Lower leg skin (tissue), 4 donors: ENCODE results near the gene CCL13. TPM values are rescaled to one million over a fixed set of nuclear protein-coding genes. Genes with fewer than 3 reads are reported as not detected.

ENCODE experiments used
- DNase-seq, 2 donors: peaks; one replicate each; pipeline ENCODE4 v3.0.0-alpha.2; 2019; ENCODE audit warnings: low spot score in 2 of 2
- H3K4me3 ChIP-seq: fragments of 200-600 bp; sonication (generic); 2 replicates; pipeline ENCODE4 v1.5.1; 2017; ENCODE audit warnings: mild to moderate bottlenecking, low read depth; ENCODE audit not compliant: poor library complexity, severe bottlenecking
- POLR2A ChIP-seq, 2 donors: fragments of 450-650 bp; IDR thresholded peaks; one replicate each; pipeline ENCODE4 v1.6.1; 2016 to 2017; ENCODE audit warnings: antibody characterized with exemption in 2 of 2, mild to moderate bottlenecking in 1 of 2, moderate library complexity in 1 of 2
- WGBS, 2 donors: methylation state at CpG; one replicate each; pipeline ENCODE4 v1.1.5; 2018; 5-methylcytosine and 5-hydroxymethylcytosine counted together
- intact Hi-C: fragments of 100-400 bp; cut with DNase I; formaldehyde crosslinking; loops from one replicate; pipeline ENCODE4 v1.15.0; 2023; ENCODE audit warnings: low total_unique reads
- total RNA-seq, 4 donors: library from RNA; depleted of rRNA; stranded (reverse); fragments of >200 nt; gene quantifications; one replicate each; pipeline ENCODE4 v1.1.0, GENCODE V29; 2016
- TF ChIP-seq, protein P1 (sequence below), 3 donors: fragments of 450-650 bp; IDR thresholded peaks; one replicate each; pipeline ENCODE4 v1.5.1; 2016; ENCODE audit warnings: antibody characterized with exemption in 3 of 3, mild to moderate bottlenecking in 3 of 3, moderate library complexity in 2 of 3

CCL13 gene
- total RNA-seq, 4 donors from 2014 or later, result 1.9 to 4.4 (median 1.9) TPM; not detected in 1

DNA sequence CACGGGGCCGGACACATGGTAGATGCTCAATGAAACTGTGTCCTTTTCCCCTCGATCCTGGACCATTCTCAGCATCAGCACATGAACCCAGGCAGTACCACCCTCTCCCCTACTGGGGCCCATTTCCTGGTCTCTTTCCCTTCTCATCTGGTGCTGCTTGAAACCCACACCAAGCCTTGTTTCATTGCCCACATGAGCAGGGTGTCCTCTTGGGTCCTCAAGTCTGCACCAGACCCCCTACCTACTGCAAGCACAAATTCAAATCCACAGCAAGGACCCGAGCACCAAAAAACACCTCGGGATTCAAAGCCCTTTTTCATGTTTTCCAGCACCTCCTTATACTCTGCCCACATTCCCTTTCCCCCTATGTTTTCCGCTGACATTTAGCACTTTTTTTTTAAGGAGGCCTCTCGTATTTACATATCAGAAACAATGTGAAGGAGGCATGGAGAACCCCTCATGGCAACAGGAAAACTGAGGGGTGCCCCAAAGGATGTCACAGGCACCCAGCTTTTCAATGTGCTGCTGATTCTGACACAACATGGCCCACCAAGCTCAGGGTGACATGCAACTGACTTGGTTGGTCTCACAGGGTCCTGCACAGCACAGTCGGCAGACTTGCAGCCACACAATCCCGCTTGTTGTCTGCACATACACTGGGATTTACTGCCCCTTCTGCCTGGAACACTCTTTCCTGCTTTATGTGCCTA is 11.4 kb downstream of the CCL13 start:
- intact Hi-C loops, result no loop called here
- TF ChIP-seq, protein P1, sequence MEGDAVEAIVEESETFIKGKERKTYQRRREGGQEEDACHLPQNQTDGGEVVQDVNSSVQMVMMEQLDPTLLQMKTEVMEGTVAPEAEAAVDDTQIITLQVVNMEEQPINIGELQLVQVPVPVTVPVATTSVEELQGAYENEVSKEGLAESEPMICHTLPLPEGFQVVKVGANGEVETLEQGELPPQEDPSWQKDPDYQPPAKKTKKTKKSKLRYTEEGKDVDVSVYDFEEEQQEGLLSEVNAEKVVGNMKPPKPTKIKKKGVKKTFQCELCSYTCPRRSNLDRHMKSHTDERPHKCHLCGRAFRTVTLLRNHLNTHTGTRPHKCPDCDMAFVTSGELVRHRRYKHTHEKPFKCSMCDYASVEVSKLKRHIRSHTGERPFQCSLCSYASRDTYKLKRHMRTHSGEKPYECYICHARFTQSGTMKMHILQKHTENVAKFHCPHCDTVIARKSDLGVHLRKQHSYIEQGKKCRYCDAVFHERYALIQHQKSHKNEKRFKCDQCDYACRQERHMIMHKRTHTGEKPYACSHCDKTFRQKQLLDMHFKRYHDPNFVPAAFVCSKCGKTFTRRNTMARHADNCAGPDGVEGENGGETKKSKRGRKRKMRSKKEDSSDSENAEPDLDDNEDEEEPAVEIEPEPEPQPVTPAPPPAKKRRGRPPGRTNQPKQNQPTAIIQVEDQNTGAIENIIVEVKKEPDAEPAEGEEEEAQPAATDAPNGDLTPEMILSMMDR (IDR thresholded peaks at IDR 0.05), result no peak
- no peak for TF ChIP-seq POLR2A (IDR thresholded peaks at IDR 0.05)
- DNase-seq, result peak in 1 of 2 donors; percentile 73
- no peak overlapping the region for H3K4me3 ChIP-seq
- WGBS, 2 donors, result 79 to 81% methylated on average over 9 of the region's 9 CpGs

DNA sequence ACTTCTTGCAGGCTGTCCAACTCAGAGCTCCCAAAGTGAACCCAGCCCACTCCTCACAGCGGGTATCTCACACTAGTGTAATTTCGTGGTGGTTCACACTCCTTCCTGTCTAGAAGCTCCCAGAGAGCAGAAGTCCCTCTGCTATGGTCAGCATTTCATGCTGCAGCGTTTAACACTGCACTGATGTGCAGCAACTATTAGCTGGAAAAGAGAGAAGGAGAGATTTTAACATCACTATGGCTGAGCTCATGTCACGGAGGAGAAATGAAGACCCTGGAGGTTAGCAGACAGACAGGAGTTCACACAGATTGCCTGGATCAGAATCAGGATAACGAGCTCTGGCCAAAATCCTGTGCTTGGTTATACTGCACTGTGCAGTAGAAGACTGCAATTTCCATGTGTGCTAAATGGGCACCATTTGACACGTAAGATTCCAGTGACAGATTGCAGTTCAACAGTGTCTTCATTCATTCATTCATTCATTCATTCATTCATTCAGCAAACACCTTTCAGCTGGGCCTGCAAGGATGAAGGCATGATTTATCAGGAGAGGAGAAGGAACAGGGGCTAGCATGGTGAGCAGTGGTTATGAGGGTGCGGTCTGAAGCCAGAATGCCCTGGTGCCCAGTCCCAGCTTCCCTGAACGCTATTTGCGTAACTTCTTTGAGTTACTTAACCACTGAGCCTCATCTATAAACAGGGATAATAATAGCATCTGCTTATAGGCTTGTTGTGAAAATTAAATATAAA is 12.1 kb downstream of the CCL13 start:
- TF ChIP-seq, protein P1 (IDR thresholded peaks at IDR 0.05), result no peak
- peak in 1 of 2 donors; percentile 49 for DNase-seq
- intact Hi-C loops, result no loop called here
- H3K4me3 ChIP-seq, result no peak overlapping the region
- WGBS, 2 donors, result 76 to 77% methylated on average over 9 of the region's 9 CpGs

DNA sequence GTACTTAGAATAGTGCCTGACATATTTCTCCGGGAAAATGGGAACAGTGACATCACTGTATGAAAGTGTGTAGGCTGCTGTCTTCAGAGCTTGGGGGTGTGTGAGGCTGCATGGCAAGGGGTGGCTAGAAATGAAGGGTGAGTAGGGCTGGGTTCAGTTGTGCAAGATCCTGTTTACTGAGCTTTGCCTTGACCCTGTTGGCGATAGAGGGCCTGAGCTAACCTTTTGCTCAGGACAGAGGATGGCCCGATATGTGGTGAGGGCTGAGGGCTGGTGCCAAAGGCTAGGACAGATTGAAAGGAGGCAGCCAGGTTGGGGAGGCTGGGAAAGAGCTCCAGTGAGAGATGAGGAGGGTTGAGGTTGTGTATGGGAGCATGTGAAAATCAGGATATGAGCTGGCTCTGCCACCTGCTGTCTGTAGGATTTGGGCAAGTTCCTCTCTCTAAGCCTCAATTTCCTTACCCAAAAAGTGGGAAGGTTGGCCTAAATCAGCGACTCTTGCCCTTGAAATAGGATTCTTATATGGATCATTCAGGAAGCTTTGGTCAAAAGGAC is 12.7 kb downstream of the CCL13 start:
- intact Hi-C loops, result no loop called here
- TF ChIP-seq, protein P1 (IDR thresholded peaks at IDR 0.05), result no peak
- no peak for TF ChIP-seq POLR2A (IDR thresholded peaks at IDR 0.05)
- H3K4me3 ChIP-seq, result no peak overlapping the region
- 63 to 70% methylated on average over 4 of the region's 4 CpGs for WGBS, 2 donors
- peak in 1 of 2 donors; percentile 54 for DNase-seq

GRCh38 chr17:34369571-34369970 is 13.3 kb downstream of the CCL13 start:
- DNase-seq, result peak in 1 of 2 donors; percentile 66
- no peak overlapping the region for H3K4me3 ChIP-seq
- WGBS, 2 donors, result 91 to 92% methylated on average over 3 of the region's 3 CpGs
- intact Hi-C loops, result no loop called here
- no peak for TF ChIP-seq POLR2A (IDR thresholded peaks at IDR 0.05)
- TF ChIP-seq, protein P1 (IDR thresholded peaks at IDR 0.05), result no peak

GRCh38 chr17:34370376-34370996 is 14.2 kb downstream of the CCL13 start:
- no peak for TF ChIP-seq POLR2A (IDR thresholded peaks at IDR 0.05)
- TF ChIP-seq, protein P1 (IDR thresholded peaks at IDR 0.05), result no peak
- WGBS, 2 donors, result 83 to 91% methylated on average over 4 to 5 of the region's 5 CpGs
- intact Hi-C loops, result no loop called here
- no peak overlapping the region for H3K4me3 ChIP-seq
- DNase-seq, result peak in 1 of 2 donors; percentile 34
